ENCODE results near the gene LARGE1. TPM values are rescaled to one million over a fixed set of nuclear protein-coding genes. Genes with fewer than 3 reads are reported as not detected.

The LARGE1 gene
- total RNA-seq, 4 donors from 2014 or later, result 18.7 to 82.1 (median 39.2) TPM

GRCh38 chr22:33895444-33895843 lies 24.8 kb downstream of the LARGE1 start:
- no peaks in the 10 kb centered on the region for H3K27me3 ChIP-seq
- intact Hi-C loops (cut with DNase I; ENCODE audit: low total_unique reads), result no loop called here
- no peak for TF ChIP-seq CTCF (IDR thresholded peaks at IDR 0.05)
- no peak for TF ChIP-seq POLR2A (IDR thresholded peaks at IDR 0.05)
- no peak for DNase-seq
- no peaks in the 10 kb centered on the region for H3K9me3 ChIP-seq
- H3K36me3 ChIP-seq, result no peaks in the 10 kb centered on the region
- H3K27ac ChIP-seq, result no peak overlapping the region
- no peaks in the 10 kb centered on the region for H3K4me1 ChIP-seq
- no peak overlapping the region for H3K4me3 ChIP-seq

GRCh38 chr22:33894515-33894914 lies 25.8 kb downstream of the LARGE1 start:
- H3K4me1 ChIP-seq, result no peaks in the 10 kb centered on the region
- intact Hi-C loops (cut with DNase I; ENCODE audit: low total_unique reads), result no loop called here
- no peak overlapping the region for H3K4me3 ChIP-seq
- H3K9me3 ChIP-seq, result no peaks in the 10 kb centered on the region
- DNase-seq, result no peak
- H3K27ac ChIP-seq, result no peak overlapping the region
- no peaks in the 10 kb centered on the region for H3K27me3 ChIP-seq
- no peak for TF ChIP-seq CTCF (IDR thresholded peaks at IDR 0.05)
- no peak for TF ChIP-seq POLR2A (IDR thresholded peaks at IDR 0.05)
- H3K36me3 ChIP-seq, result no peaks in the 10 kb centered on the region

GRCh38 chr22:33894036-33894435 lies 26.2 kb downstream of the LARGE1 start:
- Histone ChIP-seq H3K9me3 (no peaks in the 10 kb centered on the region), H3K27ac (no peak overlapping the region), H3K4me1 (no peaks in the 10 kb centered on the region), H3K36me3 (no peaks in the 10 kb centered on the region), H3K4me3 (no peak overlapping the region), H3K27me3 (no peaks in the 10 kb centered on the region)
- TF ChIP-seq CTCF (IDR thresholded peaks at IDR 0.05) (no peak), POLR2A (IDR thresholded peaks at IDR 0.05) (no peak)
- no peak for DNase-seq
- intact Hi-C loops (cut with DNase I; ENCODE audit: low total_unique reads), result no loop called here

GRCh38 chr22:33893512-33893911 lies 26.8 kb downstream of the LARGE1 start:
- Histone ChIP-seq H3K27me3 (no peaks in the 10 kb centered on the region), H3K36me3 (no peaks in the 10 kb centered on the region), H3K4me3 (no peak overlapping the region), H3K27ac (no peak overlapping the region), H3K9me3 (no peaks in the 10 kb centered on the region), H3K4me1 (no peaks in the 10 kb centered on the region)
- intact Hi-C loops (cut with DNase I; ENCODE audit: low total_unique reads), result no loop called here
- TF ChIP-seq POLR2A (IDR thresholded peaks at IDR 0.05) (no peak), CTCF (IDR thresholded peaks at IDR 0.05) (no peak)
- no peak for DNase-seq

GRCh38 chr22:33891992-33892391 lies 28.3 kb downstream of the LARGE1 start:
- no peak overlapping the region for H3K4me3 ChIP-seq
- H3K36me3 ChIP-seq, result no peaks in the 10 kb centered on the region
- no peak for TF ChIP-seq POLR2A (IDR thresholded peaks at IDR 0.05)
- TF ChIP-seq CTCF (IDR thresholded peaks at IDR 0.05), result no peak
- no peak overlapping the region for H3K27ac ChIP-seq
- no peaks in the 10 kb centered on the region for H3K27me3 ChIP-seq
- no peaks in the 10 kb centered on the region for H3K4me1 ChIP-seq
- no peak for DNase-seq
- intact Hi-C loops (cut with DNase I; ENCODE audit: low total_unique reads), result no loop called here
- no peaks in the 10 kb centered on the region for H3K9me3 ChIP-seq

All from uterus (tissue), 4 donors.